C4-2B (cell line): ENCODE results near the gene PTMA.

Source experiments
- H3K27ac ChIP-seq: fragments of 450-650 bp; 2 replicates; pipeline ENCODE4 v1.5.1; 2017
- ZFX ChIP-seq: fragments of 450-650 bp; IDR thresholded peaks from 2 replicates; pipeline ENCODE4 v1.6.1; 2017
- TF ChIP-seq, protein P1 (sequence below): fragments of 450-650 bp; conservative IDR thresholded peaks from 2 replicates; pipeline ENCODE4 v1.5.1; 2017; ENCODE audit warnings: mild to moderate bottlenecking

The PTMA gene

DNA sequence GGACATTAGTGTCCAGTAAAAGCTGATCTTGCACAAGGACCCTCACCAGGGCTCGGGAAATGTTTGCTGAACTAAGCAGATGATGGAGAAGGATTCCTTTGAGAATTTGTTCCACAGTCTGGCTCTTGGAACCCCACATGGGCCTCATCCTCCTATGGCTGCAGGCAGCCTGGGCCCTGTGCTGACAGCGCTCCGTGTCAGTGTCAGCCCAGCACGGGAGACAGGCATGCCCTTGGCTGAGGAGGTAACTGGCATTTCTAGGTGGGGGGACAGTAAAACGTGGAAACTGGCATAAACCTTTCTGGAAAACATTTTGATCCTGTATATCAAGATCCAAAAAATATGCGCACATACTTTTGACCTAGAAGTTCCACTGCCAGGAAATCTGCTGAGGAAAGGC, 10.5 kb downstream of the PTMA start:
- no peak overlapping the region for H3K27ac ChIP-seq
- no peak for TF ChIP-seq ZFX
- TF ChIP-seq, protein P1, sequence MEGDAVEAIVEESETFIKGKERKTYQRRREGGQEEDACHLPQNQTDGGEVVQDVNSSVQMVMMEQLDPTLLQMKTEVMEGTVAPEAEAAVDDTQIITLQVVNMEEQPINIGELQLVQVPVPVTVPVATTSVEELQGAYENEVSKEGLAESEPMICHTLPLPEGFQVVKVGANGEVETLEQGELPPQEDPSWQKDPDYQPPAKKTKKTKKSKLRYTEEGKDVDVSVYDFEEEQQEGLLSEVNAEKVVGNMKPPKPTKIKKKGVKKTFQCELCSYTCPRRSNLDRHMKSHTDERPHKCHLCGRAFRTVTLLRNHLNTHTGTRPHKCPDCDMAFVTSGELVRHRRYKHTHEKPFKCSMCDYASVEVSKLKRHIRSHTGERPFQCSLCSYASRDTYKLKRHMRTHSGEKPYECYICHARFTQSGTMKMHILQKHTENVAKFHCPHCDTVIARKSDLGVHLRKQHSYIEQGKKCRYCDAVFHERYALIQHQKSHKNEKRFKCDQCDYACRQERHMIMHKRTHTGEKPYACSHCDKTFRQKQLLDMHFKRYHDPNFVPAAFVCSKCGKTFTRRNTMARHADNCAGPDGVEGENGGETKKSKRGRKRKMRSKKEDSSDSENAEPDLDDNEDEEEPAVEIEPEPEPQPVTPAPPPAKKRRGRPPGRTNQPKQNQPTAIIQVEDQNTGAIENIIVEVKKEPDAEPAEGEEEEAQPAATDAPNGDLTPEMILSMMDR, result no peak

DNA sequence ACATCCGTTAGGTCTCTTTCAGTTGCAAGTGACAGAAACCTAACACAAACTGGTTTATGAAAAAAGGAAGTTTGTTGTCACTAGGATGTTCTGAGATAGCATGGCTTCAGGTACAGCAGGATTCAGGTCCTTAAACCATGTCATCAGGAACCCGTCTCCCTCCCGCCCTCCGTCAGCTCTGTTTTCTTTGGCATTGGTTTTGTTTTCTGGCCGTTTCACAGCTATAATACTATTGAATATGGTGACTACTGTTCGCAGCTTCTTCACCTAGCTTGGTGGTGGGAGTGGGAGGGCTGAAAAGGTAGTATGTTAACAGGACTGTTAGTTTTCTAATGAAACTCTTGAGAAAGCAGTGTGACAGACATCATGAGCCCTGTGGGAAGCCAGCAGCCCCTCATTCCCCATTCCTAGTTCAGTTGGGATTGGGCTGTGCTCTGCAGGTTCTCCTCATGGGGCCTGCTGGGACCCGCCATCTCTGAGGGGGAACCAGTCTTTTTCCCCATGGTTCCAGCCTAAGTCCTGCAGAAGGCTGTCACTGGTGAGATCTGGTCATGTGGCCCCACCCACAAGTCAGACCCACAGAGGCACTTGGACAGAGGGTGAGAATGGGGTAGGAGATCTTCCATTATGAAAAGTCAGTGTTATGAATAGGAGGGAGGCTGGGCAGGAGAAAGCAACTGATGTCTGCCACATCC, 12.1 kb downstream of the PTMA start:
- no peak overlapping the region for H3K27ac ChIP-seq

DNA sequence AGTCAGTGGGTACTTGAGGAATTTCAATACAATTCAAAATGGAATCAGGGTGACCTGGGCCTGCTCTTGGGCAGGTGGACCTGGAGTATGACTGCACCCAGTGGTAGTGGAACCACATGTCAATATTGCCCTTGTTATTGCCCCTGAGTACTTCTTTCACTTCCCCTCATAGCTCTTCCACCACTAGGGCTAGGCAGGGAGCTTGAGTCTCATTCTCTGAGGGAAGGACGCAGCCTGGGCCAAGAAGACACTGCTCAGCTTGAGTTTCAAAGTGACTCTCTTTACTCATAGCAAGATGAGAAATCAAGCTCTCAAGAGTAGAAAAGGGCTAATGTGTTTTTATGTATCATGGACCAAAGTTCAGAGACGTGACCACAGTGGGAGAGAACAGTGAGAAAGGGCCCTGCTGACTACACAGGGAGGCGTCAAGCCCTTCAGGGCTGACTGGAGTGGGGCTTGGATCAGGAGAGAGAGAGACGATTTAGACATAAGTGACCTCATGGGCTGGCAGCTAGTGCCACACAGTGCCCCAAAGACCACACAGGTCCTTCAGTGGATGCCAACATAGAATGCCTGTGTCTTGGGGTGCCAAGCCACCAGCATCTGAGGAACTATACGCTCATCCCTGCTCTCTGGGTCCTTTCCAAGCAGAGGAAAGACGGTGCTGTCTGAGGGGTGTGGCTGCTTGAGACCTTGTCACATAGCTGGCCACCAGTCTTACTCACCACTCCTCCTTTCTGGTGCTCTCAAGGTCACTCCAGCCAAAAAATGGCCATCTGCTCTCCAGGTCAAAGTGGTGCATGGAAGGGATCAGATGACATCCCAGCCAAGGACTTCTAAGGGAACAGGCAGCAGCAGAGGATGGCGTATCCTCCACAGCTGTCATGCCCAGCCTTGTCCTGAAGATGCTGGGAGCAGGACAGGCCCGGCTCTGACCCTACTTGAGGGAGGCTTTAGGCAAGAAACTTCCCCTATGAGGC, 13.0 kb downstream of the PTMA start:
- no peak overlapping the region for H3K27ac ChIP-seq
- TF ChIP-seq, protein P1, result no peak
- TF ChIP-seq ZFX, result no peak

More for the DNA sequence above, 12.1 kb downstream of the PTMA start:
- no peak for TF ChIP-seq ZFX
- TF ChIP-seq, protein P1, result no peak

DNA sequence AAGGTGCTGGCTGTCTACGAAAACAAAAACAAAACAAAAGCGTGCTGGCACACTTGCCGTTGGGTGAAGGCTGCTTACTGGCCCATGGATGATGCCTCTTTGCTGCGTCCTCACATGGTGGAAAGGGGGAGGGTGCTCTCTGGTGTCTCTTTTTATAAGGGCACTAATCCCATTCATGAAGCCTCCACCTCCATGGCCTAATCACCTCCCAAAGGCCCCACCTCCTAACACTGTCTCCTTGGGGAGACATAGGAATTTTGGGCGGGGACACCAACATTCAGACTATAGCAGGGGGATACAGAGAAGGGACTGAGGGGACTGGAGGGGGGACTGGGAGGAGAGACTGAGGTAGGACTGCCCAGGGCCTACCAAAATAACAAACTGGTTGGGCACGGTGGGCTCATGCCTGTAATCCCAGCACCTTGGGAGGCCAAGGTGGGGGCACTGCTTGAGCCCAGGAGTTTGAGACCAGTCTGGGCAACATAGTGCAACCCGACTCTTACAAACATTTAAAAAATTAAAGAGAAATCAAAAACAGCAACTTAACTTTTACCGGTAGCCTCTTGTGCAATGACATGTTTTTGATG, 14.5 kb downstream of the PTMA start:
- no peak overlapping the region for H3K27ac ChIP-seq
- TF ChIP-seq, protein P1, result no peak
- no peak for TF ChIP-seq ZFX

DNA sequence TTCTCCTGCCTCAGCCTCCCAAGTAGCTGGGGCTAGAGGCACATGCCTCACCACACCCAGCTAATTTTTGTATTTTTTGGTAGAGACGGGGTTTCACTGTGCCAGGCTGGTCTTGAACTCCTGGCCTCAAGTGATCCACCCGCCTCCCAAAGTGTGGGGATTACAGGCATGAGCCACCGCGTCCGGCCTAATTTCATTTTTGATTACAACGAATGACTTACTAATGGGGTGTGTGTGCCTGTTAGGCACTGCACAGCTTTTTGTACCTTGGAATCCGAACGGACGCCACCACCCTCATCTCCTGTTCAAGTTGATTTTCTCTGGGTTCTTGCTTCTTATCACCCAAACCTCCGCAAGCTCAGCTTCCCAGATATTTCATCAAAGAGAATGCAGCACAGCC, 17.2 kb downstream of the PTMA start:
- TF ChIP-seq, protein P1, result no peak
- TF ChIP-seq ZFX, result no peak
- no peak overlapping the region for H3K27ac ChIP-seq

DNA sequence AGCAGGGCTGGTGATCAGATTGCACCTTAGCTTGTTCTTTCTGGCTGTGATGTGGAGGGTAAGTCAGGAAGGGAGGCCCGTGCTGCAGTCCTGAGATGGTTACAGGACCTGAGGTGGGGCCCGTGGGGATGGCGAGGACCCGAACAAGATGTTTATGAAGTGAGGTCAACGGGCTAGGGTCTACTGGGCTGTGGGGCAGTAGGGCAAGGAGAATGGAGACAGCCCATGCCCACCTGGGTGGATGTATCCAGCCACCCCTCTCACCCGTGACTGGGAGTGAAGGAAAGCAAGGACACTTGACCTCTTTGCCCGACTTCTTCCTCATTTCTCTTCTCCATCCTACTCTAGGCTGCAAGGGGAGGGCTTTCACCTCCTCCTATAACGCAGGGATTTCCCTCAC, 18.0 kb downstream of the PTMA start:
- TF ChIP-seq, protein P1, result no peak
- no peak for TF ChIP-seq ZFX
- H3K27ac ChIP-seq, result no peak overlapping the region

DNA sequence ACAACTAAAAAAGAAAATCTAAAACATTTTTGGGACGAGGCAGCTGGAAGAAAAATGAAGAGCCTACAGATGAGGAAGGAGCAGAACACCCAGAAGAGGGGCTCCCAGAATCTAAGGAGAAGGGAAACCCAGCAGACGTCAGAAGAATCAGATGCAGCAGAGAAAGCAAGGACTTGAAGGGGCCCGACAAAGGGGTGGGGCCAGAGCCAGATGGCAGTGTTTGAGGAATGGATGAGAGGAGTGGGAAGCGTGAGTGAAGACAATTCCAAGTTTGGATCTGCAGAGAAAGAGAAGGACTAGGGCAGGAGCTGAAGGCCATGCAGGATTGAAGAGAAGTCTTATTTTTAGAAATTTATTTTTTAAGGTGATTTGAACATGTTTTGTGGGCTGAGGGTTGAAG, 19.3 kb downstream of the PTMA start:
- H3K27ac ChIP-seq, result no peak overlapping the region
- TF ChIP-seq, protein P1, result no peak
- TF ChIP-seq ZFX, result no peak
